ENCODE measurements around the gene CELA2B. TPM values are rescaled to one million over a fixed set of nuclear protein-coding genes. Genes with fewer than 3 reads are reported as not detected.

Gene CELA2B
- total RNA-seq, 2 donors from 2014 or later: not detected

GRCh38 chr1:15435239-15436077 is 40.4 kb upstream of the CELA2B start:
- H3K27me3 ChIP-seq (ENCODE audit: control insufficient read depth, insufficient read depth, low read length, poor library complexity, severe bottlenecking): no peaks in the 10 kb centered on the region
- no peaks in the 10 kb centered on the region for H3K9me3 ChIP-seq (ENCODE audit: control insufficient read depth, low read length)
- no peak overlapping the region for H3K27ac Mint-ChIP-seq
- DNase-seq: no peak
- TF ChIP-seq CTCF (conservative IDR thresholded peaks at IDR 0.05): no peak
- no peak overlapping the region for H3K27ac ChIP-seq (ENCODE audit: low read depth, low read length)
- WGBS, 2 experiments (ENCODE audit: insufficient coverage in 1 of 2, insufficient read length in 1 of 2): 90 to 98% methylated on average over 8 to 17 of the region's 17 CpGs
- H3K9ac ChIP-seq (ENCODE audit: extremely low read depth, low read length, poor library complexity, severe bottlenecking): no peak overlapping the region
- H3K27me3 Mint-ChIP-seq (ENCODE audit: insufficient read depth): no peaks in the 10 kb centered on the region
- H3K4me3 Mint-ChIP-seq: no peak overlapping the region
- H3K4me3 ChIP-seq (ENCODE audit: low read length): no peak overlapping the region
- H3K36me3 ChIP-seq (ENCODE audit: control insufficient read depth, insufficient read depth, low read length): peaks cover 6% of the 10 kb centered on the region
- H3K4me1 ChIP-seq (ENCODE audit: control insufficient read depth, insufficient read depth, low read length): no peaks in the 10 kb centered on the region
- peaks cover 4% of the 10 kb centered on the region for H3K4me1 Mint-ChIP-seq
- no peaks in the 10 kb centered on the region for H3K9me3 Mint-ChIP-seq
- H3K36me3 Mint-ChIP-seq (ENCODE audit: low read depth): no peaks in the 10 kb centered on the region

DNA sequence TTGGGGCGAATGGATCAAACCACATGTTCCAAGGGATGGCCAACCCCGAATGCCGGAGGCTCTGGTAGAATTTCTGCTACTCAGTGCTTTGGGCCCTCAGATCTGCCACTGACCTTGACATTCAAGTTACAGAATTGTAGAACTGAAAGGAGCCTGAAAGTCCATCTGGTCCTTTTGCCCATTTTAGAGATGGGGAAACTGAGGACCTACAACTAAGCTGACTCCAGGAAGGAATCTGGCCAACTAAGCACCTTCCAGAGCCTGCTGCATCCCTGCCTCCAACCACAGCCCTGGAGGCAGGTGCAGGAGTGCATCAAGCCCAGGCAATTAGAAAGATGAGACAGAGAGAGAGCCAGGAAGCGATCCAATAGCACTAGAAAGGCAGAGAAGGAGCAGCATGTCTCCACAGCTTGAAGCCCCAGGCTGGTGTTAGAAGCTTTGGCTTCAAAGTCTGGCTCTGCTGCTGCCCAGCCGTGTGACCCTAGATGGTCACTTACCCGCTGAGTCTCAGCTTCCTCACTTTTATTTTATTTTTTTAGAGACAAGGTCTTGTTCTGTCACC is 38.9 kb upstream of the CELA2B start:
- Mint-ChIP-seq H3K36me3 (ENCODE audit: low read depth) (no peaks in the 10 kb centered on the region), H3K27ac (no peak overlapping the region), H3K4me1 (peaks cover 4% of the 10 kb centered on the region)

GRCh38 chr1:15439325-15439724 is 36.6 kb upstream of the CELA2B start:
- Histone ChIP-seq H3K27me3 (ENCODE audit: control insufficient read depth, insufficient read depth, low read length, poor library complexity, severe bottlenecking) (no peaks in the 10 kb centered on the region), H3K4me1 (ENCODE audit: control insufficient read depth, insufficient read depth, low read length) (no peaks in the 10 kb centered on the region), H3K27ac (ENCODE audit: low read depth, low read length) (no peak overlapping the region), H3K9ac (ENCODE audit: extremely low read depth, low read length, poor library complexity, severe bottlenecking) (no peak overlapping the region), H3K9me3 (ENCODE audit: control insufficient read depth, low read length) (no peaks in the 10 kb centered on the region), H3K4me3 (ENCODE audit: low read length) (no peak overlapping the region), H3K36me3 (ENCODE audit: control insufficient read depth, insufficient read depth, low read length) (no peaks in the 10 kb centered on the region)
- Mint-ChIP-seq H3K27ac (no peak overlapping the region), H3K27me3 (ENCODE audit: insufficient read depth) (no peaks in the 10 kb centered on the region), H3K9me3 (no peaks in the 10 kb centered on the region), H3K36me3 (ENCODE audit: low read depth) (no peaks in the 10 kb centered on the region), H3K4me1 (no peaks in the 10 kb centered on the region), H3K4me3 (no peak overlapping the region)
- no peak for DNase-seq
- WGBS, 2 experiments (ENCODE audit: insufficient coverage in 1 of 2, insufficient read length in 1 of 2): 90 to 95% methylated on average over 12 to 14 of the region's 14 CpGs
- TF ChIP-seq CTCF (conservative IDR thresholded peaks at IDR 0.05): no peak

More for the DNA sequence above, 38.9 kb upstream of the CELA2B start:
- no peaks in the 10 kb centered on the region for H3K36me3 ChIP-seq (ENCODE audit: control insufficient read depth, insufficient read depth, low read length)
- no peaks in the 10 kb centered on the region for H3K4me1 ChIP-seq (ENCODE audit: control insufficient read depth, insufficient read depth, low read length)
- 85 to 90% methylated on average over 6 of the region's 6 CpGs for WGBS, 2 experiments (ENCODE audit: insufficient coverage in 1 of 2, insufficient read length in 1 of 2)
- H3K9me3 ChIP-seq (ENCODE audit: control insufficient read depth, low read length): no peaks in the 10 kb centered on the region
- no peaks in the 10 kb centered on the region for H3K27me3 ChIP-seq (ENCODE audit: control insufficient read depth, insufficient read depth, low read length, poor library complexity, severe bottlenecking)
- Mint-ChIP-seq H3K27me3 (ENCODE audit: insufficient read depth) (no peaks in the 10 kb centered on the region), H3K4me3 (no peak overlapping the region), H3K9me3 (no peaks in the 10 kb centered on the region)
- TF ChIP-seq CTCF (conservative IDR thresholded peaks at IDR 0.05): no peak
- no peak overlapping the region for H3K4me3 ChIP-seq (ENCODE audit: low read length)
- H3K27ac ChIP-seq (ENCODE audit: low read depth, low read length): no peak overlapping the region
- DNase-seq: no peak
- no peak overlapping the region for H3K9ac ChIP-seq (ENCODE audit: extremely low read depth, low read length, poor library complexity, severe bottlenecking)

Data from endodermal cell (in vitro differentiated cells).